ENCODE data around the gene AFMID. TPM values are rescaled to one million over a fixed set of nuclear protein-coding genes. Genes with fewer than 3 reads are reported as not detected.

The AFMID gene
- total RNA-seq, 1 donor from 2014 or later: 32.3 TPM

DNA sequence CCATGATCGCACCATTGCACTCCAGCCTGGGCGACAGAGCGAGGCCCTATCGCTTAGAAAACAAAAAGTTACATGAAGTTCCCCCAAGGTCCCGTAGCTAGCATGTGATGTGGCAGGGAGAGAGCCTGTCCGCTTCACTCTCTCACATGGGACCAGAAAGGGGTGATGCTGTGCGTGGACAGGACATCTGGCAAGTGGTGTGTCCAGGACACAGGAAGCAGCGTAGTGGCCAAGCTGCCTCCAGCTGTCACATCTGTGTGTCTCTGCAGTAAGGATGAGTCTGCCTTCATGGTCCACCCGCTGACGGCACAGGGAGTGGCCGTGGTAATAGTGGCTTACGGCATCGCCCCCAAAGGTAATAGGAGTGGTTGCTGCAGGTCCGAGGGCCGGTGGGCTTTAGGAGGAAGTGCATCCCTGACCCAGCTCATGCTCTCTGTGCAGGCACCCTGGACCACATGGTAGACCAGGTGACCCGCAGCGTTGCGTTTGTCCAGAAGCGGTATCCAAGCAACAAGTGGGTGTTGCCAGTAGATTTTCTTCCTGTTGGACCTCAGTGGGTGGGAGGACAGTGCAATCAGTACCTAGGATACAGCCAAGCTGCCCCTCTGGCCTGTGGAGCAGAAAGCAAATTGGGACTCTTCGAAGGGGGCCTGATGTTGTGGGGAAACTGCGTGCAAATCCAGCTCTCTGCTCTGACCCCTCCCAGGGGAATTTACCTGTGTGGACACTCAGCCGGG lies 17.4 kb downstream of the AFMID start:
- H3K27me3 Mint-ChIP-seq (ENCODE audit: low read depth): no peaks in the 10 kb centered on the region
- H3K4me1 Mint-ChIP-seq: no peaks in the 10 kb centered on the region
- H3K4me3 Mint-ChIP-seq: no peak overlapping the region
- no peak for TF ChIP-seq CTCF (IDR thresholded peaks at IDR 0.05; ENCODE audit: unreplicated experiment)
- no peaks in the 10 kb centered on the region for H3K9me3 Mint-ChIP-seq
- H3K27ac Mint-ChIP-seq: no peak overlapping the region
- no peak for DNase-seq (ENCODE audit: low spot score in 2 of 2, unreplicated experiment in 2 of 2)
- H3K36me3 Mint-ChIP-seq: peaks cover 3% of the 10 kb centered on the region

DNA sequence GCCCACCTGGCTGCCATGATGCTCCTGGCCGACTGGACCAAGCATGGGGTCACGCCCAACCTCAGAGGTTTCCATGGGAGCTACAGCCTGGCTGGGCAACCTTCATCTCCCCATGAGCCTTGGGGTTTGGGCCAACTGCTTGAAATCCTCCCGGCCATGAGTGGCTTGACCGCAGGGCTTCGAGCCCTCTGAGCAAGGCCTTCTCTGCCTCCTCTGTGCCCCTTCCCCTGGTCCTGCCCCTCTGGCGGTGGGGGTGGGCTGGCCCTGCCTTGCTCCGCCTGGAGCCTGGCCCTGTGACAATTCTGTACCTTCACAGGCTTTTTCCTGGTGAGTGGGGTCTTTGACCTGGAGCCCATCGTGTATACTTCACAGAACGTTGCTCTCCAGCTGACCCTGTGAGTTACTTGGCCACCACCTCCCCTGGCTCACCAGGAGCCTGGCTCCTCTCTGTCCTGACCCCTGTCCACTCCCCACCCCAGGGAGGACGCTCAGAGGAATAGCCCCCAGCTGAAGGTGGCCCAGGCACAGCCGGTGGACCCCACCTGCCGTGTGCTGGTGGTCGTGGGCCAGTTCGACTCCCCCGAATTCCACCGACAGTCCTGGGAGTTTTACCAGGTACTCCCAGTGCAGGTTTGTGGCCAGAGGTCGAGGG lies 18.1 kb downstream of the AFMID start:
- no peak overlapping the region for H3K27ac Mint-ChIP-seq
- no peaks in the 10 kb centered on the region for H3K4me1 Mint-ChIP-seq
- H3K36me3 Mint-ChIP-seq: peaks cover 3% of the 10 kb centered on the region
- H3K9me3 Mint-ChIP-seq: no peaks in the 10 kb centered on the region
- H3K4me3 Mint-ChIP-seq: no peak overlapping the region
- no peak for TF ChIP-seq CTCF (IDR thresholded peaks at IDR 0.05; ENCODE audit: unreplicated experiment)
- no peaks in the 10 kb centered on the region for H3K27me3 Mint-ChIP-seq (ENCODE audit: low read depth)
- no peak for DNase-seq (ENCODE audit: low spot score in 2 of 2, unreplicated experiment in 2 of 2)

DNA sequence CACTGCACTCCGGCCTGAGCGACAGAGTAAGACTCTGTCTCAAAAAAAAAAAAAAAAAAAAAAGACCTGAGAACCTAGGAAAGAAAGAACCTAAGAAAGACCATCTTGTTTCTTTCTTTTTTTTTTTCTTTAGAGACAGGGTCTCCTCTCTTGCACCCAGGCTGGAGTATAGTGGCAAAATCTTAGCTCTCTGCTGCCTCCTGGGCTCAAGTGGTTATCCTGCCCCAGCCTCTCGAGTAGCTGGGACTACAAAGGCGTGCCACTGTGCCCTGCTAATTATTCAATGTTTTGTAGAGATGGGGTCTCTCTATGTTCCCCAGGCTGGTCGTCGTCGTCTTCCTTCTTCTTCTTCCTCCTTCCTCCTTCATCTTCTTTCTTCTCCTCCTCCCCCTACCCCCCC lies 19.1 kb downstream of the AFMID start:
- DNase-seq (ENCODE audit: low spot score in 2 of 2, unreplicated experiment in 2 of 2): no peak
- H3K36me3 Mint-ChIP-seq: peaks cover 3% of the 10 kb centered on the region
- no peak for TF ChIP-seq CTCF (IDR thresholded peaks at IDR 0.05; ENCODE audit: unreplicated experiment)
- H3K4me1 Mint-ChIP-seq: peaks cover 4% of the 10 kb centered on the region
- no peak overlapping the region for H3K27ac Mint-ChIP-seq
- no peaks in the 10 kb centered on the region for H3K9me3 Mint-ChIP-seq
- H3K27me3 Mint-ChIP-seq (ENCODE audit: low read depth): no peaks in the 10 kb centered on the region
- H3K4me3 Mint-ChIP-seq: no peak overlapping the region

- no peak for DNase-seq (ENCODE audit: low spot score in 2 of 2, unreplicated experiment in 2 of 2)
- peaks cover 5% of the 10 kb centered on the region for H3K4me1 Mint-ChIP-seq
- H3K9me3 Mint-ChIP-seq: no peaks in the 10 kb centered on the region
- H3K27me3 Mint-ChIP-seq (ENCODE audit: low read depth): no peaks in the 10 kb centered on the region
- peaks cover 3% of the 10 kb centered on the region for H3K36me3 Mint-ChIP-seq
- no peak for TF ChIP-seq CTCF (IDR thresholded peaks at IDR 0.05; ENCODE audit: unreplicated experiment)
- no peak overlapping the region for H3K27ac Mint-ChIP-seq
- H3K4me3 Mint-ChIP-seq: no peak overlapping the region
Measured at GRCh38 chr17:78208486-78208885, 21.3 kb downstream of the AFMID start.

DNA sequence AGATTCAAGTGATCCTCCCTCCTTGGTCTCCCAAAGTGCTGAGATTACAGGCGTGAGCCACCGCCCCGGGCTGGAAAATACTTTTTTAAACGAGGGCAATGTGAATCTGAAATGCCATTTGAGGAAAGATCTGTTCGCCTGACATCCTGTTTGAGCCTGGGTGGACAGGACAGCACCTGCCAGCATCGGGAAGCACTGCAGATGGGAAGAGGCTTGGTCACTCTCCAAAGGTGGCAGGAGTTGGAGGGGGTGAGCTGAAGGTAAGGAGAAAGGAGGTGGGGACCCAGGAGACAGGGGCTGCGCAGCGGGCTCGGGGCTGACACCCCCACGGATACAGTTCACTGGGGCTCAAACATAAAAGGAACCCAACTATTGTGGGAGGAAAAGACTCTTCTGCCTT lies 22.9 kb downstream of the AFMID start:
- Mint-ChIP-seq H3K4me1 (peaks cover 11% of the 10 kb centered on the region), H3K27ac (no peak overlapping the region), H3K36me3 (no peaks in the 10 kb centered on the region), H3K9me3 (no peaks in the 10 kb centered on the region), H3K27me3 (ENCODE audit: low read depth) (no peaks in the 10 kb centered on the region), H3K4me3 (no peak overlapping the region)
- DNase-seq (ENCODE audit: low spot score in 2 of 2, unreplicated experiment in 2 of 2): no peak
- no peak for TF ChIP-seq CTCF (IDR thresholded peaks at IDR 0.05; ENCODE audit: unreplicated experiment)
